Measurements from ENCODE around the gene FNBP1.
"Not testable (repeated sequence)": the region's sequence is repeated elsewhere in the genome, so short reads cannot be mapped to it uniquely, and the experiment has no call there.

Gene FNBP1

DNA sequence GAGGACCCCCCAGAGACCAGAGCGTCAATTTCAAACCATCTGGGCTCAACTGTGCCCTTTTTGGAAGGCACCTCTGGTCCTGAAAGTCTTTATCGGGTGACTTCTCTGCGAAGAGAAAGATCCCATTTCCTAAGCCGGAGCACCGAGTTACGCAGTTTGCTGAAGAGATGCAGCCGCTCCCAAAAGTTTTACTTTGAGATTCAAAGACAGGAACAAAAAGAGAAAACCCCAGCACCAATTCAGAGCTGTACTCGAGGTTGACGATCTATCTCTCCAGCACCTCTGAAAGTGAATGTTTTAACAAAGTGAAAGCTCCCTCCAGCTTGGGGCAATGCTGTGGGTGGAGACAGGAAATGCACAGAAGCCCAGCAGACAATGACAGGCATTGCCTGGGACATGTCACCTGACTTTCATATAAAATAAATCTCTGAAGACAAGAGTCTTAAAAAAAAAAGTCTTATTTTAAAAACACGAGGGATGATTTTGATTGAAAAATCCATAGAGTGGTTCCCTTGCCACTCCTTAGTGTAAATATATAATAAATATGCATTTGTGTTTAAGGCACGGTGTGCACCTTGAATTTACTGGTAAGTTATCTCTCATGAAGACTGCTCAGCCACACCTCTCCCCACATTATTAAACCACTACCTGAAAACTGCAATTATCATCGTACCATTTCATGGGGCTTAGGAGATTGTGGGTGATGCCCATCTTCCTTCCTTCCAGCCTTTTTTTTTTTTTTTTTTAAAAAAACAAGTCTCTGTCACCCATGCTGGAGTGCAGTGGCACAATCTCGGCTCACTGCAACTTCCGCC is 79.9 kb downstream of the FNBP1 start:
- DNase-seq (ENCODE audit: insufficient read length, low spot score): no peak
- TF ChIP-seq, protein P1, sequence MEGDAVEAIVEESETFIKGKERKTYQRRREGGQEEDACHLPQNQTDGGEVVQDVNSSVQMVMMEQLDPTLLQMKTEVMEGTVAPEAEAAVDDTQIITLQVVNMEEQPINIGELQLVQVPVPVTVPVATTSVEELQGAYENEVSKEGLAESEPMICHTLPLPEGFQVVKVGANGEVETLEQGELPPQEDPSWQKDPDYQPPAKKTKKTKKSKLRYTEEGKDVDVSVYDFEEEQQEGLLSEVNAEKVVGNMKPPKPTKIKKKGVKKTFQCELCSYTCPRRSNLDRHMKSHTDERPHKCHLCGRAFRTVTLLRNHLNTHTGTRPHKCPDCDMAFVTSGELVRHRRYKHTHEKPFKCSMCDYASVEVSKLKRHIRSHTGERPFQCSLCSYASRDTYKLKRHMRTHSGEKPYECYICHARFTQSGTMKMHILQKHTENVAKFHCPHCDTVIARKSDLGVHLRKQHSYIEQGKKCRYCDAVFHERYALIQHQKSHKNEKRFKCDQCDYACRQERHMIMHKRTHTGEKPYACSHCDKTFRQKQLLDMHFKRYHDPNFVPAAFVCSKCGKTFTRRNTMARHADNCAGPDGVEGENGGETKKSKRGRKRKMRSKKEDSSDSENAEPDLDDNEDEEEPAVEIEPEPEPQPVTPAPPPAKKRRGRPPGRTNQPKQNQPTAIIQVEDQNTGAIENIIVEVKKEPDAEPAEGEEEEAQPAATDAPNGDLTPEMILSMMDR (IDR thresholded peaks at IDR 0.05; ENCODE audit: insufficient read depth, missing control alignments): no peak
- no peak for FAIRE-seq

DNA sequence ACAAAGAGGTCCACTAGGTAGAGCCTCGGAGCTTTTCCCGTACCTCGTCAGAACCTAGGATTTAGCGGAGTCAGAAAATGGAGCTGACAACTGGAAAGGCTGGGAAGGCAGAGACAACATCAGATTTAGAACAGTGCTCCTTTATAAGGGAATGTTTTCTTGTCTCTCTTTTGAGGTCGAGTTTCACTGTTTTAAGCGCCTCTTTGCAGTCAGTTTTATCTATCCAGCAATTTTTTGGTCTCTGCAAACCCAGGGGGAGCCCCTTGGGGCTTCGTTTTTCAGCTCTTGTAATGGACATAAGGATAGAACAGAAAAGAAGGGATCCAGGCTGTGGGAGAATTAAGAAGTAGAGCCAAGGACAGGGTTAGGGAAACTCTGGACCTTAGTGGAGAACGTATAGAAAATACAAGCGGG is 80.5 kb downstream of the FNBP1 start:
- TF ChIP-seq, protein P1 (IDR thresholded peaks at IDR 0.05; ENCODE audit: insufficient read depth, missing control alignments): no peak
- FAIRE-seq (no peak), DNase-seq (ENCODE audit: insufficient read length, low spot score) (no peak)

DNA sequence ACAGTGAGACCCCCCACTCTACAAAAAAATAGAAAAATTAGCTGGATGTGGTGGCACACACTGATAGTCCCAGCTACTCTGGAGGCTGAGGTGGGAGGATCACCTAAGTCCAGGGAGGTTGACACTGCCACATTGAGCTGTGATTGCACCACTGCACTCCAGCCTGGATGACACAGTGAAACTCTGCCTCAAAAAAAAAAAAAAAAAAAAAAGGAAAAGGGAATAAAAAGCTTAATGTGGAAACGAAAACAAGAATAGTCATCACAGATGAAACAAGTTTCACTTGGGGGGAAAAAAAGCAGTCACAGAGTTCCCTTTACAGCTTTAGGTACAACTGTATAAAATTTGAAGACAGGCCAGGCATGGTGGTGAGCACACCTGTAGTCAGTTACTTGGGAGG is 84.2 kb downstream of the FNBP1 start:
- FAIRE-seq (no peak), DNase-seq (ENCODE audit: insufficient read length, low spot score) (no peak)
- TF ChIP-seq, protein P1 (IDR thresholded peaks at IDR 0.05; ENCODE audit: insufficient read depth, missing control alignments): no peak

DNA sequence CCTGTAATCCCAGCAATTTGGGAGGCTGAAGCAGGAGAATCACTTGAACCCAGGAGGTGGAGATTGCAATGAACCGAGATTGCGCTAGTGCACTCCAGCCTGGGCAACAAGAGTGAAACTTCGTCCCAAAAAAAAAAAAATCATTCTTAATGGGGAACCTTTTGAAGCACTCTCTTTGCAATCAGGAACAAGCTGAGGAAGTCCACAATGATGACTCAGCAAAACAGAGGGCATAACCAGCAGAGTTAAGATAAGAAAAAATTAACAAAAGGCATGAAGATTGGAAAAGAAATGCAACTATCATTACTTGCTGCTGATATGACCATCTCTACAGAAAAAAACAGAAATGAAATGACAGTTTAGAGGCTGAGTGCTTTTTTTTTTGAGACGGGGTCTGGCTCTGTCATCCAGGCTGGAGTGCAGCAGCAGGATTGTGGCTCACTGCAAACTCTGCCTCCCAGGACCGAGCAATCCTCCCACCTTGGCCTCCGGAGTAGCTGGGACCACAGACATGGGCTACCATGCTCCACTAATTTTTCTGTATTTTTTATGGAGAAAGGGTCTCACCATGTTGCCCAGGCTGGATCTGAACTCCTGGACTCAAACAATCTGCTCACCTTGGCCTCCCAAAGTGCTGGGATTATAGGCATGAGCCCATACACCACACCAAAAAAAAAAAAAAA is 88.0 kb downstream of the FNBP1 start:
- no peak for FAIRE-seq
- TF ChIP-seq, protein P1 (IDR thresholded peaks at IDR 0.05; ENCODE audit: insufficient read depth, missing control alignments): no peak
- no peak for DNase-seq (ENCODE audit: insufficient read length, low spot score)

DNA sequence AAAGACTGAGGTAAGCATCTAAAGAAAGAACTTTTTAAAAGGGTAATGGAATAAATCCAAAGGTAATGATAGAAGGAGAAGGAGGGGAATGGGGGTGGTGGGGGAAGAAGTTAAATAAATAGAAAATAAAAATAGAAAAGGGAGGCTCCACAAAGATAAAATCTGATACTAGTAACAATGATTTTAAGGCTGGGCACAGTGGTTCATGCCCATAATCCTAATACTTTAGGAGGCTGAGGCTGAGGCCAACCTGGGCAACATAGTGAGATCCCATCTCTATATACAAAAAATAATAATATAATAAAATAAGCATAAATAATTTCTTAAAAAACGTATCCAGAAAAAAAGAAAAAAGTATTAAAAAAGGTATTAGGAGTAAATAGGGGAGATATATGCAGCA is 89.3 kb downstream of the FNBP1 start:
- DNase-seq (ENCODE audit: insufficient read length, low spot score) (no peak), FAIRE-seq (no peak)
- TF ChIP-seq, protein P1 (IDR thresholded peaks at IDR 0.05; ENCODE audit: insufficient read depth, missing control alignments): no peak

DNA sequence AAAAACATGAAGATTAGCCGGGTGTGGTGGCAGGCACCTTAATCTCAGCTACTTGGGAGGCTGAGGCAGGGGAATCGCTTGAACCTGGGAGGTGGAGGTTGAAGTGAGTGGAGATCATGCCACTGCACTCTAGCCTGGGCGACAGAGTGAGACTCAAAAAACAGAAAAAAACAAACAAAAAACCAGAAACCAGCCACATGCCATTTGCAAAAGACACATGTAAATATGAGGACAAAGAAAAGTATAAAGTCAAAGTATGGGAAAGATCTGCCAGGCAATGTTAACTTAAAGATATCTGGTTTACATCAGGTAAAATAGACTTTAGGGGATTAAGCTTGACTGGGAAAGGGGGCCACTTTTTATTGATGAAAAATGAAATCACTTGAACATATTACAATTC is 90.7 kb downstream of the FNBP1 start:
- no peak for DNase-seq (ENCODE audit: insufficient read length, low spot score)
- TF ChIP-seq, protein P1 (IDR thresholded peaks at IDR 0.05; ENCODE audit: insufficient read depth, missing control alignments): no peak
- FAIRE-seq: no peak

DNA sequence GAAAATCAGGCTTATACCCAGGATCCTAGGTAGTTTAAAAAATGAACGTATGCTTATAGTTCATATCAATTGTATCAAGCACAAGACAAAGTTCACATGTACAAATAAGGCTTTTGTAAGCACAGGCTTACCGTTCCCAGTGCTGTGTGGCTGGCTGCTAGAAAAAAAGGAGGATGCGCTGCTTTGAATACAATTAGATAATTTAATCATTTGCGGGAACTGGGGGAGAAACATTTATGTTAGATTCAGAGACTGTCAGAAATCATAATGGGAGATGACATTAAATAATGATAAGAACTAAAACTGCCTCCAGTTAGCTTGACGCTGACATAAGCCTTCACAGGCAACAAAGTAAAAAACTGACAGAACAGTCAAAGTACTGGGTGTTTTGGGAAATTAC is 93.2 kb downstream of the FNBP1 start:
- FAIRE-seq (no peak), DNase-seq (ENCODE audit: insufficient read length, low spot score) (no peak)
- TF ChIP-seq, protein P1 (IDR thresholded peaks at IDR 0.05; ENCODE audit: insufficient read depth, missing control alignments): no peak

DNA sequence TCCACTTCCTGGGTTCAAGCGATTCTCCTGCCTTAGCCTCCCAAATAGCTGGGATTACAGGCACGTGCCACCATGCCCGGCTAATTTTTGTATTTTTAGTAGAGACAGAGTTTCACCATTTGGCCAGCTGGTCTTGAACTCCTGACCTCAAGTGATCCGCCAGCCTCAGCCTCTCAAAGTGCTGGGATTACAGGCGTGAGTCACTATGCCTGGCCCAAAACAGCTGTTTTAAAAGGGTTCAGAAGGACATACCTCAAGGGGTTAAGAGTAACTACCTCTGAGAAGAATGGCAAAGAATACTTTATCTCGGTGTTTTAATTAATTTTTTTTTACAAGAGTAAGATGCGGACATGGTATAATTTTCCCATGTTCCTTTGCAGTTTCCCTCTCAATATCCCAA is 94.4 kb downstream of the FNBP1 start:
- FAIRE-seq; DNase-seq (ENCODE audit: insufficient read length, low spot score): not testable (repeated sequence)

Data from D721Med (cell line).